NCI-H2107 treated with DMSO at 0.1 percent for 48 hours (cell line): ENCODE results near the gene GLT6D1.

Experiments
- DNase-seq: peaks from one replicate; lab custom pipeline; 2025; ENCODE audit not compliant: unreplicated experiment; lab: John Stamatoyannopoulos, UW

Gene GLT6D1

DNA sequence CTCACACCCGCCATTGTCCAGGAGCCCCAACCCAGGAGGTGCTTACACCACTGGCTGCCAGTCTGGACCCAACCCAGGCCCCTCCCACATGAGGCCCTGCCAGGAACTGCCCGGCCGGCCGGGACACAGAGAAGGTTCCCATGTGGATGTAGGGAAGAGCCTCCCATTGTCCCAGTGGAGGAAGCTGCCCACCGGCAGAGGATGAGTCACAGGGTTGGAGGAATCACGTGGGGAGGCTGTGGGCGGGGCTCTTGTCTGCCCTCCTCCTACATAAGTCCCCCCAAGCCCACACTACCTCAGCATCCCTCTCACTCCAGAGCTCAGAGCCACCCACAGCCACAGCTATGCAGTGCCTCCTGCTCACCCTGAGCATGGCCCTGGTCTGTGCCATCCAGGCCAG is 51.7 kb downstream of the GLT6D1 start:
- DNase-seq = no peak

DNA sequence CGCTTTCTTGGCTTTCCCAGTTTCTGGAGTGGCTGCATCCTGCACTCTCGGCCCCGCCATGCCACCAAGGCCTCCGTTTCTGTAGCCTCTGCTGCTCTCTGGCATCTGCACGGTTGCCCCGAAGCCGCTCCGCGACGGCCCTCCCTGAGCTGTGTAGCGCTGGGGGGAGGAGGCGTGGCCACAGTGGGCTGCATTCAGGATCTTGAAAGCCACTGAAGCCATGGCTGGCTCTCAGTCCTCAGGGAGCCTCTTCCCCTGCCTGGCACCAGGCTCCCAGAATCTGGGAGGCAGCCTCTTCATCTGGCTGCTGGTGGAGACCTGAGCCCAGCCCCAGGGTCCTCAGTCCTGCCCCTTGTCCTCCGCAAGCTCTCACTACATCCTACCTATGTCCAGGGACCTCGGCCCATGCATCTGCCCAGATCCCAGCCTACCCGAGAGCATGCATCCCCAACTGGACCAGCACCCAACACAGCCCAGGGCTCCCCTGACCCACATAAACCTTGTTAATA is 52.7 kb downstream of the GLT6D1 start:
- no peak for DNase-seq

DNA sequence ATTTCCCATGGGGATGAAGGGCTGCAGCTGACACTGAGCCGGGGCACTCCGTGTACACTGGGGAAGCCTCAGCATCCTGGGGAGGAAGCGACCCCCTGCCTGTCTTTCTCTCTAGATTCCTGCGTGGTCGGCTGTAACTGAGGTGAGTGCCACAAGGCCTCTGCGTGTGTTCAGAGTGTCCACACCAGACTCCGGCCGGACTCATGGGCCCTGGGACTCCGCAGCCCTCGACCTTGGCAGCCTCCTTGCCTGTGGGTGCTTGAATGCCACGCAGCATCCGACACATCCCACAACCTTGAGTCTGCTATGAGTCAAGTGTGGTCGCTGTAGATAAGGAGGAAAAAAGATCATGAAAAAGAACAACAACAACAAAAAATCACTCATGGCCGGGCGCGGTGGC is 54.4 kb downstream of the GLT6D1 start:
- DNase-seq = no peak

DNA sequence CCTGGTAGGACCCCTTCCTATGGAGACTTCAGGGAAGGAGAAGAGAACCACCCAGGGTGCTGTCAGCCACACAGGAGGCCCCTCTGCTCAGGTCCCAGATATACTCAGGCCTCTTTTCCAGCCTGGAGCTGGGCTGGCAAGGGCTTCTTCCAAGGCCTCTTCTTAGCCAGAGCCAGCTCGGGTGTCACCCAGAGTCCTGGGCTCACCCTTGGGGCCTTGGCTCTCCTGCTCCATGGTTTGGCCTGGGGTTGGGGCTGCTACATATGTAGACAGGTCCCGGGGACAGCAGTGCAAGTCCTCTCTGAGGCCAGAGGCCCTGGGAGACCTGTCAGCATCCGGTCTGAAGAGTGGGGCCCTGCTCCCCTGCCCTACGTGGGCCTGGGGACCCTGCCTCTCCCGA is 55.0 kb downstream of the GLT6D1 start:
- DNase-seq = no peak

DNA sequence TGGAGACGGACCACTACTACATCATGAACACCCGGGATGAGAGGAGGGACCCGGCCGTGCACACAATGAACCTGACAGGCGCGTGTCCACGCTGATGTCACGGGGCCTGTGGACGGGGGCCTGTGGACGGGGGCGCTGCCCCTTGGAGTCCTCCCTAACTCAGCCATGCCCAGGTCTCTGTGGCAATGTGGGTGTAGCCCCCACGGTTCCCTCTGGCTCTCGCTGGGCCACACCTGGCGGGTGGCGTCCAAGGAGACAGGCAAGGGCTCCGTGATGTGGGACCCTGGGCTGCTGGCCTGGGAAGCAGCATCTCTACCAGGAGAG is 55.7 kb downstream of the GLT6D1 start:
- DNase-seq = no peak

DNA sequence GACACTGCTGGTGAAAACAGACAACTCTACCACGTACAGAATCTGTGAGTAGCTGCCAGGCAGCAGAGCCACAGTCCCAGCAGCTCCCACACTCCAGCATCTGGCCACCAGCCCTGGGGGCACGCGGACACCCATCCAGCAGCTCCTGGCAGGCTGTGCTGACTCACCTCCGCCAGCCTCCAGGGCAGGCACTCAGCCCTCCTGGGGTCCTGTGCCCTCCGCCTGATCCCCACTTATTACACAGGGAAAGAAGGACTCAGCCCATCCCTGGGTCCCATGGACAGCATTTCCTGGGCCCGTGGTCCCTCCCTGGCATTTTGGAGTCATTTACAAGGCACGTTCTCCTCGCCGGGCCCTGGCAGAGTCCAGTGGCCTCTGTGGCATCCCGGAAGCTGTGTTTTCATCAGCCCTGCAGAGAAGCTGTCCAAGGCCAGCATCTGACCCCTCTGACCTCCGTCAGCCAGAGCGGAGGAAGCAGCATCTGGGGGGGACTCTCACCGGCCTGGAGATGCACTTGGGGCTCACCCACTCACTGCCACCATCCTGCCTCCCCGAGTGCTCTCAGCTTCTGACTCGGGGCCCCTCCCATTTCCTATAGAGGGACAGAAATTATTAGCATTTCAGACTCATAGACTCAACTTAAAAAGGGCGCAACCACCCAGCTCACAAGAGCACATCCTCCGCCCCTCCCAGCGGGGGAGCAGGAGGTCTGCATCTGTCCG is 56.2 kb downstream of the GLT6D1 start:
- DNase-seq = no peak

DNA sequence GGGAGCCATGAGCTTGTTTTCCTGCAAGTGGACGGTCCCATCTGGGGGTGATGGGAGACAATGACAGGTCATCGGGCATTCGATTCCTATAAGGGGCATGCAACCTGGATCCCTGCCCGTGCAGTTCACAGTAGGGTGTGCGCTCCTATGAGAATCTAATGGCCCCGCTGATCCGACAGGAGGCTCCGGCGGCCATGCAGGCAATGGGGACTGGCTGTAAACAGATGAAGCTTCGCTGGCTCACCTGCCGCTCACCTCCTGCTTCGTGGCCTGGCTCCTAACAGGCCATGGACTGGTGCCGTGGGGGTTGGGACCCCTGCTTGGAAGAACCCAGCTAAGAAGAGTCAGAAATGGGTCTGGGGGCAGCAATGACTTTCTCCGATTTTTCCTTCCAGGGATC is 56.8 kb downstream of the GLT6D1 start:
- no peak for DNase-seq

DNA sequence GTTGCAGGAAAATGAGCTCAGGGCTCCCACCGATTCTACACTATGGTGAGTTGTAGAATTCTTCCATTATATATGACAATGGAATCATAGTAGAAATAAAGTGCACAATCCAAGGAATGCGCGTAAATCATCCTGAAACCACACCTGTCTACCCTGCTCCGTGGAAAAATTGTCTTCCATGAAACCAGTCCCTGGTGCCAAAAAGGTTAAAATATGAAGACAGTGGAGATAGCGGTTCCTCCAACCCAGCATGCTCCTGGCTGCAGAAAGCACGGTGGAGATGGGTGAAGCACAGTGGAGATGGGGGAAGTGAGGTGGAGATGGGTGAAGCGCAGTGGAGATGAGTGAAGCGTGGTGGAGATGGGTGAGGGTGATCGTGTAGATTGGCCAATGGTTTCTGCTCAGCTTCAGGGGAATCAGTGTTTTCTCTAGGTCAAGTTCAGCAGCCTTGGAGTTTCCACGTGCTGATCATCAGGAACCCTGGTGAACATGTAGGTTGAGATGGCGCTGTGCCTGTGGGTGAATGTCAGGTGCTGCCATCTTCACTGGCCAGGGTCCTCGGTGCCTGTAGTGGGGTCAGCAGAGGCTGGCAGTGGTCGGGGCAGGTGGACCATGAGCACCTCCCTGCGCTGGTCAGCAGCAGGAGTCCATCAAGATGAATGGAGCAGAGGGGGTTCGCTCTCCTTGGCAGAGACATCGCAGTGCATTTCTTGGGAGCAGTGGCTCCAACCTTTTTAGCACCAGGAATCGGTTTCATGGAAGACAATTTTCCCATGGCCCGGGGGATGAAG is 57.5 kb downstream of the GLT6D1 start:
- DNase-seq = no peak

DNA sequence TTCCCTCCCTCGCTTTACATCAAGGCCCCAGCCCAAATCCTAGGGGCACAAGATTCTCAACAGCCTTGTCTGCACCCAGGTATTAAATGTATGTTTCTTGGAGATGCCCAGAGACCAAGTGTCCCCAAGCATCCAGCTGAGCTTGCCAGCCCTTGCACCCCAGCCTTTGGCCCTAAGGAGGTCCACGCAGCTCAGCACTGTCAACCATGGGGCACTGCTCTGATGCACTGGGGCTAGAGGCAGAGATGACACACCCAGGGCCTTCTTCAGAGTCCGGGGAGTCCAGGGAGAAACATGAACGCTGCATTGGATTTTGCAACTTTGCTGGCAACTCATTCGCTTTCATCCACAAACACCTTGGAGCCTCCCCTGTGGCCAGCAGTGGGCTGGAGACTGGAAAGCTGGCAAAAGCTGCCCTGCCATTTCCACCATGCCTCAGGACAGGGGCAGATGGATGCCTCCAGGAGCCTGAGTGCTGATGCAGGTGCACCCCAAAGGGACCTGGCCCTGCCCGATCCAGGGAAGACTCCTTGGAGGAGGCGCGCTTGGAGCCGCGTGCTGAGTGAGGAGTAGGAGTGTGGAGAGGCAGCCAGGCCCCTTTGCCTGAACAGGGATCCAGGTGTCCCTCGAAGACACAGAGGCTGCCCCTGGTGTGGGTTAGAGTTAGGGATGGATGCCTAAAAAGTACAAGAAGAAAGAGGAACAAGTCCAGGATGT is 58.5 kb downstream of the GLT6D1 start:
- no peak for DNase-seq

DNA sequence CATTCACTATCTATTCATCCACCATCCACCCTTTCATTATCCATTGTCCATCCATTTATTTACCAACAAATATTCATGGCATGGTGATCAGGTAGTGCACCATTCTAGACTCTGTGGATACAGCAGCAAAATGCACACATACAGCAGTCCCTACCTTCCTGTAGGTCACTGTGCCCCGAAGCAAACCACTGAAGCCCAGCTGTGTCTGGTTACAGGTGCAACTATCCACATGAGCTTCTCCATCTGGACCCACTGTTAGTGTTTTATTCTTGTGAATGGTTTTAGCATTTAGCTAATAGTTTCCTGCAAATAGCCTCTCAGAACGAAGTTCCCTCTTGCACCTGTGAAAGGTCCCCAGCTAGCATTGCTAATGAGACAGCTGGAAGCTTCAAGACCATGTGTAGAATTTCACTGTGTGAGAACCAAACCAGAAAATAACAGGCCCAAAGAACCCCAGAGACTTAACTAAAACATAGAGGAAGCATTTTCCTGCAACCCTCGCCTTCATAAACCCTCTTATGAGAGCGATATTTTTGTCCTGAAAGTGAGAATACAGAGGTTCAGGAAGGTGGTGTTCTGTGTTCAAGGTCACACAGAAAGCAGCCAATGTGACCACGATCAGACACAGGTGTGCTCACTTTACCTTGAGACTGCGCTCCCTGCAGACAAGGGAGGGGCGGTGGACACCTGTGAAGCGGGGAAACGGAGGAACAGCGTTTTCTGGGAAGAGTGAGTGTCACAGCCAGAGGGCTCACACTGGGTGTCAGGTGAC is 59.3 kb downstream of the GLT6D1 start:
- DNase-seq = no peak

DNA sequence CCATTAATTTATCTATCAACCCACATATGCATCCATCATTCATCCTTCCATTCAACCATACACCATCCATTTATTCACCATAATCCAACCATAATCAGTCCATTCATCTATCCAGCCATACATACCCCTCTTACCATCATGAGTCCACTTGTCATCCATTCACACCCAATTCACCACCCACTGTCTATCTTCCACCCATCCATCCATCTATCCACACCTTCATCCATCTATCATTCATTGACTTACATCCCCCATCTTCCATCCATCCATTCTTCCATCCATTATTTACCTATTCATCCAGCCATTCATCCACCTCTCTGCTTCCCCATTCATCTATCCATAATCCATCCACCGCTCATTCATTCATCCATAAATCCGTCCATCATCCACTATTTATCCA is 60.0 kb downstream of the GLT6D1 start:
- DNase-seq = no peak

DNA sequence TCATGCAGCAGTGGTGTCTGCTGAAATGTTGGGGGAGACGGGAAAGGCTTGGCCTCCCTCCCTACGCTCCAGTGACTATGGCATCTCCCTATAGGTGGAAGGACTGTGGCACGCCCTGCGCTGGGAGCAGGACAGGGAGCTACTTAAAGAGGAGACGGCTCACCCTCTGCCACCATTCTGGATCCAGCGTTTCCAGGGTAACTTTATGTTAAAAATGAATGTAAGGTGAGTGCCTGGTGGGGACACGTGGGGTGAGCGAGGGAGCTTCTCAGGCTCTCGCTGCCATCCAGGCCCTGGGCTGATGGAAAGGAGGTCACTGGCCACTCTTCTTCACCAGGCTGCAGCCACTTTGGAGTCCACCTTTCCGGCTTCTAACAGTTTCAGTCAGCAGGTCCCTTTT is 62.1 kb downstream of the GLT6D1 start:
- DNase-seq = no peak

DNA sequence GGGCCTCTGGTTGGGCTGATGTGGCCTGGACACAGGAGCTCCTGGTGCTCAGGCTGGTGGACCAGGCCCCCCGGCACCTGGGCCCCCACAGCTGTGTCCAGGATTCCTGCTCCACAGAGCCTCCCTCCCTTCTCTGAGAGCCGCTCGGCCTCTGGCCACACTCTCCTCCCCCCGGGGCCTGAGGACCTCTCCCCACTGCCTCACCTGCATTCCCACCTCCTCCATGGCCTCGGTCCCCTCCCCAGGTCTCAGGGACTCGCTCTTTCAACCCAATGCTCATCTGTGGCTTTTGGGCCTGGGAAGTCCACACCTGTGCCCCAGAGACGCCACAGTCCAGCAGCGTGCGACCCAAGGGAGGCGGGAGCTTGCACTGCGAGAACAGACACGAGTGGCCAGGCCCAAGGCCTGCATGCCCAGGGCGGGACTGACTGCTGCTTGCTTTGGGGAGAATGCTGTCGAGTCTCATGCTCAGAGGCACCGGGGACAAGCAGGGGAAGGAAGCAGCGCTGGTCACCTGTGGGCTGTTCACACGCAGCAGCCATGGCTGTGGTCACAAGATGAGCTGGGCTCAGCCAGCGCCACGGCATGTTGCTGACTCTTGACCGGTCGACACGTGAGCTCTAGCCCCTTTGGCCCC is 63.2 kb downstream of the GLT6D1 start:
- DNase-seq = no peak

DNA sequence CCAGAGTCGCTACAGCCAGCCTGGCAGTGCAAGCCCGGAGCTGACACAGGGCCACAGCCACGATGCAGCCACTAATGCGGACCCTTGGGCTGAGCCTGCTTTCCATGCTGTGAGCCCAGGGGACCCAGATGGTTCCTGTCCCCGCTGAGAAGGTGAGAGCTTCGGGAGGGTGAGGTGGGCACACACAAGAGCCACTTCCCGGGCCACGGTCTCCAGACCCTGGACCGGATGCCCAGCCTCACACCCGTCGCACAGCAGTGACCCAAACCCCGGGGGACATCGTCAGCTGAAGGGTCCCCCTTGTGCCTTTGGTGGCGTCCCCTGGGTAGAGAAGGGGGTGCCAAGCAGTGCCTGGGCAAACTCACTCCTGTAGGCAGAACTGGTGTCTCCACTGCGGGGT is 64.4 kb downstream of the GLT6D1 start:
- no peak for DNase-seq

DNA sequence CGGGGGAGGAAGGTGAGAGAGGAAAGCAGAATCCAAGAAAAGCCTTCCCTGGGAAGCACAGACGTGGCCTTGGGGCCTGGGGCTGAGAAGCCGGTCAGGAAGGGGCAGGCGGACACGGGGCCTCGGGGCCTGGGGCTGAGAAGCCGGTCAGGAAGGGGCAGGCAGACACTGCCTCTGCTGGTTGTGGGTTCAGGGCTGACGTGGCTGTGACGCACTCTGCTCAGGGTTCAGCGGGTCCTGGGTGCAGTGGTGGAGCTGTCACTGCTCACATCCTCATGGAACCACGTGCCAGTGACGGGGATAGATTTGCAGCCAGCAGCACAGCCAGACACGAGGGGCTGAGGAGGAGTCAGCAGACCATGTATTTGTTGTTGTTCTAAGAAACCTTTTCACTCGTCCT is 65.0 kb downstream of the GLT6D1 start:
- DNase-seq = no peak
